Stimulated activated CD8-positive, alpha-beta memory T cell treated with anti-CD3 and anti-CD28 coated beads, Interleukin-15, amount 100 ng/mL, for 24 hours (primary cell): ENCODE results near the gene VPS13A.

Experiments
- DNase-seq: peaks from one replicate; pipeline ENCODE4 v3.0.0-alpha.2; 2020; ENCODE audit warnings: low read depth

VPS13A gene

GRCh38 chr9:77177143-77177893 is at the start of gene VPS13A:
VPS13A (plus strand) TSS chr9:77177534; CDS start chr9:77177705, 171 bp downstream.
- DNase-seq, result peak; percentile 80

GRCh38 chr9:77128125-77128789 is 49.1 kb upstream of the VPS13A start:
- DNase-seq, result no peak

- no peak for DNase-seq
These were observed 45.9 kb upstream of the VPS13A start for GRCh38 chr9:77131399-77131798.

GRCh38 chr9:77133011-77133410 is 44.3 kb upstream of the VPS13A start:
- no peak for DNase-seq

GRCh38 chr9:77142366-77142765 is 35.0 kb upstream of the VPS13A start:
- no peak for DNase-seq

GRCh38 chr9:77149879-77150278 is 27.5 kb upstream of the VPS13A start:
- no peak for DNase-seq

GRCh38 chr9:77152289-77152688 is 25.0 kb upstream of the VPS13A start:
- no peak for DNase-seq

GRCh38 chr9:77156646-77157371 is 20.5 kb upstream of the VPS13A start:
- no peak for DNase-seq

- no peak for DNase-seq
These were observed 18.4 kb upstream of the VPS13A start for GRCh38 chr9:77158772-77159513.

GRCh38 chr9:77161191-77161590 is 16.1 kb upstream of the VPS13A start:
- no peak for DNase-seq

GRCh38 chr9:77161966-77162365 is 15.4 kb upstream of the VPS13A start:
- no peak for DNase-seq

- no peak for DNase-seq
These were observed 15.0 kb upstream of the VPS13A start for GRCh38 chr9:77162366-77162765.

- no peak for DNase-seq
These were observed 13.4 kb upstream of the VPS13A start for GRCh38 chr9:77163884-77164283.

GRCh38 chr9:77166193-77166592 is 11.1 kb upstream of the VPS13A start:
- DNase-seq, result no peak

- DNase-seq, result no peak
These were observed 6.2 kb upstream of the VPS13A start for GRCh38 chr9:77170991-77171699.

GRCh38 chr9:77175151-77175550 is 2.2 kb upstream of the VPS13A start:
- DNase-seq, result no peak

GRCh38 chr9:77176106-77176505 is 1.2 kb upstream of the VPS13A start:
- DNase-seq, result no peak

GRCh38 chr9:77176686-77177142 is 620 bp upstream of the VPS13A start:
- DNase-seq, result no peak

- peak; percentile 25 for DNase-seq
These were observed 810 bp downstream of the VPS13A start for GRCh38 chr9:77177894-77178794.

- DNase-seq, result no peak
These were observed 2.7 kb downstream of the VPS13A start for GRCh38 chr9:77180056-77180455.
